Retinal pigment epithelial cell (primary cell): ENCODE results near the gene ZNF516.

Source experiments
- DNase-seq: peaks from one replicate; pipeline ENCODE4 v3.0.0-alpha.2; 2010; ENCODE audit warnings: low read depth
- H3K4me3 ChIP-seq: 2 replicates; pipeline ENCODE4 v1.5.1; 2011; ENCODE audit warnings: mild to moderate bottlenecking, low read length, control low read depth, moderate library complexity
- CTCF ChIP-seq: conservative IDR thresholded peaks from 2 replicates; pipeline ENCODE4 v1.5.1; 2011; ENCODE audit warnings: low read depth, low read length, control low read depth, inconsistent platforms

ZNF516 gene

GRCh38 chr18:76468345-76469304 is 26.4 kb downstream of the ZNF516 start:
- no peak overlapping the region for H3K4me3 ChIP-seq
- no peak for TF ChIP-seq CTCF
- DNase-seq = no peak

DNA sequence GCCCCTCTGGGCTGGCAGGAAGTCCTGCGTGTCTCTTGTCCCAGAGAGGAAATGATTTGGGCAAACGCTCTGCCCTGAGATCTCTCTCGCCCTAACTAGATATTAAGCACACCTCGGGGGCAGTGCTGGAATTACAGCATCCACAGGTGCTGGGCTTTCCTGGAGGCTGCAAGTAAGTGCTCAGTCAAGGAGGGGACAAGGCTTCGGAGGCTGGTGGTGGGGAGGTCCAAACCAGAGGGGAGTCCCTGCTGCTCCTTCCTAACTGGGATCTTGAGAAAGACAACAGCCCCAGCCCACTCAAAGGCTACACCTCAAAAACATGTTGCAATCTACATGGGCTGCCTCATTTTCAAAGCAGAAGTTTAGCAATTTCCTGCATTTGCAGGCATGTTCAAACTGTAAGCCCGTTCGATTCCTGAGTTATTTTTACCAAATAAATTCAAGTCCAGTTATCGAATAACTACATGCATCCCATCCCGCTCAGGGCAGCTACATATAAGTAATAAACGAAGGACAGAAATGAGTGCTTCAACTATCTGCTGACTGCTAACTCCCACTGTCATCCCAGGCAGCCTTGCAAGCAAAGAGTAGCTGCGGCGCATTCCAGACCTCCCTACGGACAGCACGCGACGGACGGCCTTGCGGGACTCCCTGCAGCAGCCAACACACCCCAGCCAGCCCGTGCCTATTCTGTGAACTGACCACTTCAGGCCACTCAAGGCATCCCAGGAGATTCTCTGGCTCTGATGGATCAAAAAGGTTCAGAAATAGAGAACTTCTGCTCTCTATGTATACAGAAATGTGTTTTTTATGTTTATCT is 27.5 kb downstream of the ZNF516 start:
- no peak for TF ChIP-seq CTCF
- no peak overlapping the region for H3K4me3 ChIP-seq
- no peak for DNase-seq

DNA sequence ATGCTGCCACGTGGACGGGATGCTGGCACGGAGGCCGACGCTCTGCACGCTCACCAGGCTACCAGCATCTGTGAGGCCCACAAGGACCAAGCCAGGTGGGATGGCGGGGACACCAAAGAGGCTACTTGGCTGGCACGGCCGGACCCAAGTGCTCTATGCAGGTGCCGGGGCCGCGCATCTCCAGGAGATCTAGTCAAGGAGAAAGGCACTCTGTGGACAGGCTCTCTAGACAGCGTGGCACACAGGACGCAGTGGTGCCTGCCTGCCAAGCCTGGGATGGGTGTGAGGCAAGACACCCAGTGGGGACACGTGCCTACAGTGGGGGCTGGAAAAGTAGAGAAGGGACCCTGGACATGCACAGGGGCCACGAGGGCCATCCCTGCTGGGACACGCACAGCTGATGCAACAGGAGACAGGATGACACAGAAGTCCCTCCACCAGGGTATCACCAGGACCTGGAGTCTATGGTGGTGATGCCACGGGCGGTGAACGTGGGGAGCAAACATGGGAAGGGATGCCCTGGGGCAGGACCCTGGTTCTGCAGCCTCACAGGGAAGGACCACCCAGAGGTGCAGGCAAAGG is 28.5 kb downstream of the ZNF516 start:
- no peak overlapping the region for H3K4me3 ChIP-seq
- no peak for DNase-seq
- TF ChIP-seq CTCF = no peak

- no peak for DNase-seq
- no peak for TF ChIP-seq CTCF
- no peak overlapping the region for H3K4me3 ChIP-seq
Observed at GRCh38 chr18:76465630-76466409, 29.2 kb downstream of the ZNF516 start.

GRCh38 chr18:76464281-76465259 is 30.5 kb downstream of the ZNF516 start:
- no peak for TF ChIP-seq CTCF
- no peak for DNase-seq
- H3K4me3 ChIP-seq = no peak overlapping the region
